GM20431 (cell line): ENCODE results near the gene CREB3L1.

Experiments used
- in situ Hi-C: fragments of 300-500 bp; cut with MseI, MboI; formaldehyde crosslinking; loops from one replicate; pipeline ENCODE4 v1.15.0; 2020; ENCODE audit warnings: low sequenced_read_pairs; ENCODE audit not compliant: unreplicated experiment

CREB3L1 gene

GRCh38 chr11:46357483-46357936 lies 80.0 kb downstream of the CREB3L1 start:
- in situ Hi-C loops: no loop called here

GRCh38 chr11:46359953-46360352 lies 82.5 kb downstream of the CREB3L1 start:
- in situ Hi-C loops: no loop called here

- in situ Hi-C loops: no loop called here
Observed at GRCh38 chr11:46360878-46361277, 83.4 kb downstream of the CREB3L1 start.

GRCh38 chr11:46361283-46362155 lies 84.1 kb downstream of the CREB3L1 start:
- in situ Hi-C loops: no loop called here

- in situ Hi-C loops: no loop called here
Observed at GRCh38 chr11:46362156-46363030, 84.9 kb downstream of the CREB3L1 start.

GRCh38 chr11:46363031-46363407 lies 85.6 kb downstream of the CREB3L1 start:
- in situ Hi-C loops: no loop called here

- in situ Hi-C loops: no loop called here
Observed at GRCh38 chr11:46363455-46364005, 86.1 kb downstream of the CREB3L1 start.

- in situ Hi-C loops: no loop called here
Observed at GRCh38 chr11:46364056-46364455, 86.6 kb downstream of the CREB3L1 start.

GRCh38 chr11:46364791-46365190 lies 87.3 kb downstream of the CREB3L1 start:
- in situ Hi-C loops: no loop called here

- in situ Hi-C loops: no loop called here
Observed at GRCh38 chr11:46366260-46366659, 88.8 kb downstream of the CREB3L1 start.

- in situ Hi-C loops: no loop called here
Observed at GRCh38 chr11:46366661-46367161, 89.2 kb downstream of the CREB3L1 start.

- in situ Hi-C loops: no loop called here
Observed at GRCh38 chr11:46367244-46367915, 89.9 kb downstream of the CREB3L1 start.

- in situ Hi-C loops: no loop called here
Observed at GRCh38 chr11:46367916-46368267, 90.4 kb downstream of the CREB3L1 start.

- in situ Hi-C loops: no loop called here
Observed at GRCh38 chr11:46369458-46370152, 92.1 kb downstream of the CREB3L1 start.

GRCh38 chr11:46370253-46370652 lies 92.8 kb downstream of the CREB3L1 start:
- in situ Hi-C loops: no loop called here
